CD4-positive, alpha-beta T cell (primary cell): ENCODE results near the gene TRPM4. TPM values are rescaled to one million over a fixed set of nuclear protein-coding genes. Genes with fewer than 3 reads are reported as not detected.

Experiments
- ATAC-seq: fragments of 200-7000 bp; cut with Tn5 transposase; one replicate; pipeline ENCODE4 v1.10.0; 2022; ENCODE audit warnings: mild to moderate bottlenecking; ENCODE audit not compliant: poor library complexity
- CTCF ChIA-PET: fragments of 350-600 bp; sonication (Branson Sonifier 250); formaldehyde crosslinking; loops from one replicate; lab custom pipeline; 2021; ENCODE audit warnings: antibody characterized with exemption, inconsistent platforms; lab: Charles Lee
- POLR2A ChIA-PET: fragments of 350-600 bp; sonication (Branson Sonifier 250); formaldehyde crosslinking; loops from one replicate; lab custom pipeline; 2021; ENCODE audit warnings: antibody characterized with exemption, inconsistent platforms; lab: Charles Lee
- DNase-seq, 14 experiments: peaks; one replicate each; pipeline ENCODE4 v3.0.0-alpha.2; 2013 to 2020; ENCODE audit warnings: mixed read lengths in 2 of 14
- H3K27ac ChIP-seq, 2 donors: one replicate each; pipeline versions ENCODE4 v1.5.1 to v1.7.0; 2013; ENCODE audit warnings: low read length in 2 of 2, low read depth in 1 of 2, mild to moderate bottlenecking in 1 of 2
- H3K27me3 ChIP-seq, 2 experiments: 1 replicate in 1 of 2; 2 replicates in 1 of 2; pipeline versions ENCODE4 v1.6.1 to v1.7.0; 2013; ENCODE audit warnings: low read length in 2 of 2, control low read depth in 1 of 2, mild to moderate bottlenecking in 1 of 2, moderate library complexity in 1 of 2; ENCODE audit not compliant: insufficient read depth in 2 of 2, control insufficient read depth in 1 of 2
- H3K36me3 ChIP-seq: one replicate; pipeline ENCODE4 v1.6.1; 2013; ENCODE audit warnings: low read length, control low read depth; ENCODE audit not compliant: insufficient read depth
- H3K4me1 ChIP-seq: one replicate; pipeline ENCODE4 v1.6.1; 2013; ENCODE audit warnings: low read length, control low read depth; ENCODE audit not compliant: insufficient read depth
- H3K4me3 ChIP-seq: one replicate; pipeline ENCODE4 v1.5.1; 2013; ENCODE audit warnings: mild to moderate bottlenecking, low read length, moderate library complexity
- H3K9me3 ChIP-seq, 2 experiments: 1 replicate in 1 of 2; 2 replicates in 1 of 2; pipeline versions ENCODE4 v1.6.1 to v1.7.0; 2013; ENCODE audit warnings: low read length in 2 of 2, mild to moderate bottlenecking in 2 of 2, control low read depth in 1 of 2, moderate library complexity in 1 of 2; ENCODE audit not compliant: control insufficient read depth in 1 of 2, insufficient read depth in 1 of 2
- H3K27ac Mint-ChIP-seq: one replicate; pipeline ENCODE4 v1.8.0; 2020; ENCODE audit warnings: mixed read lengths
- H3K27me3 Mint-ChIP-seq: one replicate; pipeline ENCODE4 v1.8.0; 2021; ENCODE audit warnings: mixed read lengths
- H3K36me3 Mint-ChIP-seq: one replicate; pipeline ENCODE4 v1.8.0; 2021; ENCODE audit warnings: low read depth, mixed read lengths
- H3K4me1 Mint-ChIP-seq: one replicate; pipeline ENCODE4 v1.8.0; 2021; ENCODE audit warnings: low read depth, mixed read lengths
- H3K4me3 Mint-ChIP-seq: one replicate; pipeline ENCODE4 v1.8.0; 2020; ENCODE audit warnings: mild to moderate bottlenecking, mixed read lengths
- H3K9me3 Mint-ChIP-seq: one replicate; pipeline ENCODE4 v1.8.0; 2020; ENCODE audit warnings: mixed read lengths
- CTCF ChIP-seq: fragments of 200-600 bp; IDR thresholded peaks from one replicate; pipeline ENCODE4 v1.8.0; 2022; ENCODE audit warnings: antibody characterized with exemption, mild to moderate bottlenecking
- intact Hi-C, 2 experiments: fragments of 100-400 bp; cut with DNase I in 1 of 2; cut with micrococcal nuclease in 1 of 2; formaldehyde crosslinking; loops; one replicate each; pipeline versions ENCODE4 v1.15.1 to v1.9.0; 2023 to 2025; cut with DNase I, micrococcal nuclease
- total RNA-seq, 174 experiments: library from RNA in 2 of 174; stranded (reverse) in 2 of 174; gene quantifications; one replicate each; pipeline ENCODE4 v1.2.3 and lab custom pipeline; 2021 to 2026

TRPM4 gene
- total RNA-seq, 2 experiments from 2014 or later = not detected

DNA sequence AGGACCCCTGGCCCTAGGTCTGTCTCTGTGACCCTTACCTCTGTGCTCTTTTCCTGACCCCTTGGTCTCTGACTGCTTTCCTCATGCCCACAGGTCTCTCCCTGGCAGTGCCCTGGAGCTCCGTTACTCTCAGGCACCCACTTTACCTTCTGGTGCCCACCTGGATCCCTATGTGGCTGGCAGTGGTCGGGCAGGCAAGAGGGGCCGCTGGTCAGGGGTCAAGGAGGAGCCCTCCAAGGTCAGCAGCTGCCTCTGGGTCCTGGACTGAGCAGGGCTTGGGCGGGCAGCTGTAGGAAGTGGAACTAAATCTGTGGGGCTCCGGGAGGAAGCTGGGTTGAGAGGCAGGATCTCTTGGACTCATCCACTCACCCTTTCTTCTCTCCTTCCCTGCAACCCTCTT, 21.9 kb upstream of the TRPM4 start:
- POLR2A ChIA-PET = no interaction called here
- Mint-ChIP-seq H3K4me1 (peaks cover 13% of the 10 kb centered on the region), H3K9me3 (no peaks in the 10 kb centered on the region), H3K36me3 (no peaks in the 10 kb centered on the region), H3K27ac (no peak overlapping the region), H3K27me3 (peaks cover 8% of the 10 kb centered on the region), H3K4me3 (no peak overlapping the region)
- no peak for TF ChIP-seq CTCF
- ATAC-seq (no peak), DNase-seq (no peak)
- H3K36me3 ChIP-seq = no peaks in the 10 kb centered on the region
- no peak overlapping the region for H3K27ac ChIP-seq
- H3K4me1 ChIP-seq = peaks cover 13% of the 10 kb centered on the region
- intact Hi-C loops = no loop called here
- H3K9me3 ChIP-seq = peaks cover 0 to 12% of the 10 kb centered on the region in 2 experiments
- CTCF ChIA-PET = interaction anchor here (1.2 kb wide), 1 partner anchor 38 kb away, joined by 4 read pairs; no protein-coding TSS in a partner anchor
- no peak overlapping the region for H3K4me3 ChIP-seq
- peaks cover 0 to 15% of the 10 kb centered on the region in 2 experiments for H3K27me3 ChIP-seq

GRCh38 chr19:49136771-49137171, 20.8 kb upstream of the TRPM4 start:
- POLR2A ChIA-PET = no interaction called here
- peaks cover 13% of the 10 kb centered on the region for H3K4me1 Mint-ChIP-seq
- H3K9me3 Mint-ChIP-seq = no peaks in the 10 kb centered on the region
- Histone ChIP-seq H3K27ac (no peak overlapping the region), H3K36me3 (no peaks in the 10 kb centered on the region), H3K27me3 (peaks cover 0 to 15% of the 10 kb centered on the region in 2 experiments), H3K4me1 (peaks cover 19% of the 10 kb centered on the region), H3K9me3 (peaks cover 0 to 12% of the 10 kb centered on the region in 2 experiments), H3K4me3 (no peak overlapping the region)
- H3K27me3 Mint-ChIP-seq = peaks cover 8% of the 10 kb centered on the region
- no peak overlapping the region for H3K27ac Mint-ChIP-seq
- H3K36me3 Mint-ChIP-seq = no peaks in the 10 kb centered on the region
- ATAC-seq (no peak), DNase-seq (no peak)
- no peak for TF ChIP-seq CTCF
- intact Hi-C loops = no loop called here
- H3K4me3 Mint-ChIP-seq = peak overlapping the region; percentile 4
- CTCF ChIA-PET = interaction anchor here (1.2 kb wide), 1 partner anchor 39 kb away, joined by 4 read pairs; no protein-coding TSS in a partner anchor

GRCh38 chr19:49140951-49141350, 16.6 kb upstream of the TRPM4 start:
- peaks cover 16% of the 10 kb centered on the region for H3K4me1 Mint-ChIP-seq
- H3K9me3 ChIP-seq = no peaks in the 10 kb centered on the region
- DNase-seq = no peak
- H3K27me3 Mint-ChIP-seq = peaks cover 24% of the 10 kb centered on the region
- ATAC-seq = no peak
- POLR2A ChIA-PET = no interaction called here
- no peak overlapping the region for H3K27ac Mint-ChIP-seq
- H3K36me3 ChIP-seq = no peaks in the 10 kb centered on the region
- peaks cover 21% of the 10 kb centered on the region for H3K4me1 ChIP-seq
- no peak overlapping the region for H3K27ac ChIP-seq
- no peak overlapping the region for H3K4me3 ChIP-seq
- H3K9me3 Mint-ChIP-seq = no peaks in the 10 kb centered on the region
- no peak overlapping the region for H3K4me3 Mint-ChIP-seq
- H3K36me3 Mint-ChIP-seq = no peaks in the 10 kb centered on the region
- H3K27me3 ChIP-seq = peaks cover under 1 to 15% of the 10 kb centered on the region in 2 experiments
- CTCF ChIA-PET = interaction anchor here (2.2 to 2.3 kb wide), 2 partner anchors 27 to 43 kb away, joined by 6 to 9 read pairs; partner anchors contain the start of gene LIN7B
- TF ChIP-seq CTCF = no peak
- intact Hi-C loops = no loop called here
